OCI-LY1 (cell line): ENCODE measurements around the gene ABHD17B.

Experiments used
- H2AFZ ChIP-seq: fragments of 200-600 bp; sonication (generic), shearing (Covaris generic); 2 replicates; pipeline ENCODE4 v1.6.0; 2014; ENCODE audit warnings: antibody characterized with exemption, mild to moderate bottlenecking, low read length
- H3F3A ChIP-seq: fragments of 200-600 bp; sonication (generic), shearing (Covaris generic); 2 replicates; pipeline ENCODE4 v1.6.0; 2014; ENCODE audit warnings: mild to moderate bottlenecking, antibody characterized with exemption, low read length, moderate library complexity; ENCODE audit not compliant: insufficient read depth
- H3K27ac ChIP-seq: fragments of 200-600 bp; sonication (generic); 2 replicates; pipeline ENCODE4 v1.5.1; 2014; ENCODE audit warnings: low read length, mixed run types, mild to moderate bottlenecking, low read depth; ENCODE audit not compliant: poor library complexity, severe bottlenecking
- H3K27me3 ChIP-seq: fragments of 200-600 bp; sonication (generic); 2 replicates; pipeline ENCODE4 v1.6.0; 2014; ENCODE audit warnings: antibody characterized with exemption, mild to moderate bottlenecking, low read length, moderate library complexity; ENCODE audit not compliant: insufficient read depth
- H3K36me3 ChIP-seq: fragments of 200-600 bp; sonication (generic); 2 replicates; pipeline ENCODE4 v1.6.1; 2014; ENCODE audit warnings: mild to moderate bottlenecking, antibody characterized with exemption, low read length, moderate library complexity, mixed read lengths; ENCODE audit not compliant: insufficient read depth
- H3K4me1 ChIP-seq: fragments of 200-600 bp; sonication (generic); 2 replicates; pipeline ENCODE4 v1.5.1; 2014; ENCODE audit warnings: mild to moderate bottlenecking, low read length, moderate library complexity; ENCODE audit not compliant: insufficient read depth, severe bottlenecking
- H3K4me2 ChIP-seq: fragments of 200-600 bp; sonication (generic), shearing (Covaris generic); 2 replicates; pipeline ENCODE4 v1.6.1; 2014; ENCODE audit warnings: low read length
- H3K4me3 ChIP-seq: fragments of 200-600 bp; sonication (generic); 2 replicates; pipeline ENCODE4 v1.5.1; 2014; ENCODE audit warnings: low read length, low read depth, mild to moderate bottlenecking, mixed read lengths; ENCODE audit not compliant: poor library complexity, severe bottlenecking
- H3K79me2 ChIP-seq: fragments of 200-600 bp; shearing (Covaris generic); 2 replicates; pipeline ENCODE4 v1.6.1; 2016; ENCODE audit warnings: mixed run types, low read length, mixed read lengths; ENCODE audit not compliant: insufficient read depth
- H3K9ac ChIP-seq: fragments of 200-600 bp; sonication (generic), shearing (Covaris generic); 2 replicates; pipeline ENCODE4 v1.6.1; 2014; ENCODE audit warnings: mild to moderate bottlenecking, low read length, mixed read lengths
- H3K9me2 ChIP-seq: fragments of 200-600 bp; sonication (generic), shearing (Covaris generic); 2 replicates; pipeline ENCODE4 v1.6.1; 2014; ENCODE audit warnings: low read depth, mild to moderate bottlenecking, low read length, mixed read lengths
- H3K9me3 ChIP-seq: fragments of 200-600 bp; shearing (Covaris generic); 2 replicates; pipeline ENCODE4 v1.6.1; 2014; ENCODE audit warnings: low read length, mixed read lengths
- H4K20me1 ChIP-seq: fragments of 200-600 bp; sonication (generic), shearing (Covaris generic); 2 replicates; pipeline ENCODE4 v1.6.0; 2016; ENCODE audit warnings: mild to moderate bottlenecking, low read length; ENCODE audit not compliant: insufficient read depth
- EZH2 ChIP-seq: fragments of 200-600 bp; sonication (generic), shearing (Covaris generic); IDR thresholded peaks from 2 replicates; pipeline ENCODE4 v1.8.0; 2017; ENCODE audit warnings: borderline replicate concordance, mixed run types, mild to moderate bottlenecking, antibody characterized with exemption, low read length, moderate library complexity, mixed read lengths
- TF ChIP-seq, protein P1 (sequence below): fragments of 200-600 bp; sonication (generic), shearing (Covaris generic); IDR thresholded peaks from 2 replicates; pipeline ENCODE4 v1.5.1; 2017; ENCODE audit warnings: mild to moderate bottlenecking, antibody characterized with exemption, low read length, moderate library complexity, mixed read lengths

Gene ABHD17B

DNA sequence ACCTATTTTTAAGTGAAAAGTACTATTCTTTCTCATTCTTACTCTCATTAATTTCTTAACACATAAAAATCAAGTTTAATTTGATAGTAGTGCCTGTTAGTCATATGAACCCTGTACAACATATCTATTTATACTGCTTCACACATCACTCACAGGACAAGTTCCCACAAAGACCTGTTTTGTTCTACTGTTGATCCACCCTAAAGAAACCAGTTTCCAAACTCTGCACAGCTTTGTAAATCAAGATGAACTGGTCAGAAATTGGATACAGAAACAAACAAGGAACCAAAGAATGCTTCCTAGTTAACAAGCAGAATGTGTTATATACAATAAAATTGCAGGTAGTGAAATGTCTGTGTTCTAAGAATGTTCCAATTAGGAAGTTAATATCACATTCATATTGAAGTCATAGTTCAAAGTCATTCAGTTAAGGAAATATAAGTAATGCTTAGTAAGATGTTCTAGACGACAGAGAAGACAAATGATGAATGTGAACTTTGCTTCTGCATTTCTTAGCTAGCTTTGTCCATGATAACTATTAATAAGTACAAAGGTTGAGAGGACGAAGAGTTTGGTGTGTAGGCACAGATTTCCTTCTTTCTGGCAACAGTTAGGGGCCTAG lies 33.9 kb upstream of the ABHD17B start:
- no peak overlapping the region for H3K4me3 ChIP-seq
- no peaks in the 10 kb centered on the region for H3F3A ChIP-seq
- TF ChIP-seq, protein P1, sequence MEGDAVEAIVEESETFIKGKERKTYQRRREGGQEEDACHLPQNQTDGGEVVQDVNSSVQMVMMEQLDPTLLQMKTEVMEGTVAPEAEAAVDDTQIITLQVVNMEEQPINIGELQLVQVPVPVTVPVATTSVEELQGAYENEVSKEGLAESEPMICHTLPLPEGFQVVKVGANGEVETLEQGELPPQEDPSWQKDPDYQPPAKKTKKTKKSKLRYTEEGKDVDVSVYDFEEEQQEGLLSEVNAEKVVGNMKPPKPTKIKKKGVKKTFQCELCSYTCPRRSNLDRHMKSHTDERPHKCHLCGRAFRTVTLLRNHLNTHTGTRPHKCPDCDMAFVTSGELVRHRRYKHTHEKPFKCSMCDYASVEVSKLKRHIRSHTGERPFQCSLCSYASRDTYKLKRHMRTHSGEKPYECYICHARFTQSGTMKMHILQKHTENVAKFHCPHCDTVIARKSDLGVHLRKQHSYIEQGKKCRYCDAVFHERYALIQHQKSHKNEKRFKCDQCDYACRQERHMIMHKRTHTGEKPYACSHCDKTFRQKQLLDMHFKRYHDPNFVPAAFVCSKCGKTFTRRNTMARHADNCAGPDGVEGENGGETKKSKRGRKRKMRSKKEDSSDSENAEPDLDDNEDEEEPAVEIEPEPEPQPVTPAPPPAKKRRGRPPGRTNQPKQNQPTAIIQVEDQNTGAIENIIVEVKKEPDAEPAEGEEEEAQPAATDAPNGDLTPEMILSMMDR: no peak
- TF ChIP-seq EZH2: no peak
- no peaks in the 10 kb centered on the region for H3K4me1 ChIP-seq
- H3K27ac ChIP-seq: no peak overlapping the region
- H3K79me2 ChIP-seq: peaks cover 12% of the 10 kb centered on the region
- H3K36me3 ChIP-seq: peaks cover 12% of the 10 kb centered on the region; the same call in 1 of the 2 replicates
- no peak overlapping the region for H2AFZ ChIP-seq
- H3K9me3 ChIP-seq: no peaks in the 10 kb centered on the region
- no peak overlapping the region for H3K4me2 ChIP-seq
- no peaks in the 10 kb centered on the region for H3K9me2 ChIP-seq
- no peaks in the 10 kb centered on the region for H4K20me1 ChIP-seq
- H3K9ac ChIP-seq: no peak overlapping the region
- H3K27me3 ChIP-seq: no peaks in the 10 kb centered on the region

DNA sequence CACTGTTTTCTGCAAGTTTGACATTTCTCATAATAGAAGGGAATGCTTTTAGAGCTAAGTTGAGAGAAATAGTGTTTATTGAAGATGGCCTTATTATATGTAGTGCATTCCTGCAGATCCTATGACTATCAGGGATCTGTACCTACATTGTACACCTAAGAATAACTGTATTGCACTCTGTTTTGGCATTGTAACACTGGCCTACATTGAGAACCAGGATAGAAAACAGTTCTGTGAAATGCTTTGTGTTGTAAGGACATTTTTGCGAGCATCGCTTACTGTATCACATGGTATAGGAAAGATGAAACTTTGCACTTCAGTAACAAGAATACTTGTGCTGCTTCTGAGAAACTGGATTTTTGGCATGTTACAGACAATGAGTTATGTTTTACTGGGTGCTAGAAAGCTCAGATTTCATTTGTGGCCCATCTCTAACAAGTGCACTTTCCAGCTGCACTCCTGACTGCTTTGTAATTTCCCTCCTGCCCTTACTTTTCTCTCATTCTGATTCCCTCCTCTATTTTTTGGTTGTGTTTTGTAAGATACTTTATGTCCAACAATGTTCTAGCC lies 31.1 kb upstream of the ABHD17B start:
- H3K27ac ChIP-seq: no peak overlapping the region
- no peak overlapping the region for H3K9ac ChIP-seq
- no peak overlapping the region for H3K4me3 ChIP-seq
- H4K20me1 ChIP-seq: no peaks in the 10 kb centered on the region
- no peak for TF ChIP-seq EZH2
- TF ChIP-seq, protein P1: no peak
- no peak overlapping the region for H3K4me2 ChIP-seq
- no peaks in the 10 kb centered on the region for H3K9me3 ChIP-seq
- H3K4me1 ChIP-seq: no peaks in the 10 kb centered on the region
- H3K36me3 ChIP-seq: no peaks in the 10 kb centered on the region; the same call in 1 of the 2 replicates
- H3K9me2 ChIP-seq: no peaks in the 10 kb centered on the region
- peaks cover 27% of the 10 kb centered on the region for H3K79me2 ChIP-seq
- H3F3A ChIP-seq: no peaks in the 10 kb centered on the region
- H3K27me3 ChIP-seq: no peaks in the 10 kb centered on the region
- no peak overlapping the region for H2AFZ ChIP-seq

DNA sequence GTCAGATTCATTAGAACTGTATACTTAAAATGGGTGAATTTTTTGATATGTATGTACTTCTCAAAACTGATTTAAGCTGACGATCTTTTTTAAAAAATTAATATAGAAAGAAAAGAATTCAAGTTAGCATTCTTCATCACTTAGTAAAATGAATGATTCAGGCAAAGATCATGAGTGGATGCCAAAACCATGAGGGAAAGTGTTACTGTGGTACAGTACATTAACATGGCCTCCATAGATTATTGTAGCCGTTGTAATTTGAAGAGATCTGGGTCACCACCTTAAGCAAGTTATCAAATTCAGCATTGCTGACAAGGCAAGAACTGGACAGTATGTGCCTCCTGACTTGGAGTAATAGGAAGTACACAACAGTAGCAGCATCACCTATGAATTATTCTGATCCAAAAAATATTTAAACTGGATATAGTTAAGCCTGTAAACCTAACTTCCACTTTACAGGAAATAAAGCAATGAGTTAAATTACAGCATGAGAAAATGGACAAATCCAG lies 30.1 kb upstream of the ABHD17B start:
- Histone ChIP-seq H3K27ac (no peak overlapping the region), H4K20me1 (no peaks in the 10 kb centered on the region), H2AFZ (no peak overlapping the region), H3K4me2 (no peak overlapping the region), H3K27me3 (no peaks in the 10 kb centered on the region), H3K9me2 (no peaks in the 10 kb centered on the region), H3K9me3 (no peaks in the 10 kb centered on the region), H3K9ac (no peak overlapping the region), H3K4me1 (no peaks in the 10 kb centered on the region), H3K36me3 (no peaks in the 10 kb centered on the region), H3F3A (no peaks in the 10 kb centered on the region), H3K79me2 (peaks cover 29% of the 10 kb centered on the region), H3K4me3 (no peak overlapping the region)
- TF ChIP-seq, protein P1: no peak
- no peak for TF ChIP-seq EZH2
